SH-SY5Y (cell line): ENCODE results near the gene KCND2.

Experiments
- GATA2 ChIP-seq: IDR thresholded peaks from 2 replicates; pipeline ENCODE4 v1.6.1; 2011; ENCODE audit warnings: mild to moderate bottlenecking, low read depth, low read length
- GATA3 ChIP-seq: IDR thresholded peaks from 2 replicates; pipeline ENCODE4 v1.6.1; 2011; ENCODE audit warnings: low read depth, mild to moderate bottlenecking, low read length, moderate library complexity

DNA sequence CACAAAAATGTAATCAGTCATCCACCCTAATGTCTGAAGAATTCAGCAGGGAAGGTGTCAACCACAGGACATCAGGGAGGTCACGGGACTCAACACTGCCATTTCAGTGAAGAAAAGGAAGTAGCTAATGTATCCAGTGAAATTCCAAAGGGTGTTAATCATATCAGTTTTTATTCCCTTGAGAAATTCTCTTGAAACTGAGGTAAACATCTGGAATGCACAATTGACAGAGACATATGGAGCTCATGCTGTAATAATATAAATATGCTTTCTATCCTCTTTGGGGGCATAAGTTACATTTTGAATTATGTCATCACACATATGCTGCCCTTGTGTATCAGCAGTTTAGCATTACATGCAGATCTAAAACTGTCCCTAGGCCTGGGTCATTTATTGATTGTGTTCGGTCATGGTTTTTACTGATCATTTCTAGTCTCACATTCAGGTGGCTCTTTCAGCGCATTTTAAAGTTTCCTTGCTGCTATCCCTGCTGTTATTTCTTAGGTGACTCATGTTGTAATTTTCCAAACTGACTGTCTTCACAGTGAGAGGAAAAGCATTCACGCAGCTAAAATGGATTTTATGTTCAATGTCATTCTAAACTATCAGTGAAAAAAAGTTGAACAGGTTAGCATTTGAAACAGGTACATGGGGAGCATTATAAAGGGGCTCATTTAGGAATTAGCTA lies 311.1 kb downstream of the KCND2 start:
- TF ChIP-seq GATA3: no peak
- TF ChIP-seq GATA2: no peak
